DOHH2 (cell line): Measurements from ENCODE around the gene UMODL1.

Experiments used
- H3F3A ChIP-seq: fragments of 200-600 bp; sonication (generic), shearing (Covaris generic); 2 replicates; pipeline ENCODE4 v1.6.0; 2016; ENCODE audit warnings: antibody characterized with exemption, mild to moderate bottlenecking; ENCODE audit not compliant: control insufficient read depth, insufficient read depth
- H3K27ac ChIP-seq: fragments of 200-600 bp; sonication (generic); 2 replicates; pipeline ENCODE4 v1.5.1; 2014; ENCODE audit warnings: low read depth, mild to moderate bottlenecking, low read length, moderate library complexity
- H3K27me3 ChIP-seq: fragments of 200-600 bp; sonication (generic); 2 replicates; pipeline ENCODE4 v1.6.1; 2014; ENCODE audit warnings: mild to moderate bottlenecking, low read length, mixed read lengths; ENCODE audit not compliant: control insufficient read depth
- H3K36me3 ChIP-seq: fragments of 200-600 bp; sonication (generic); 2 replicates; pipeline ENCODE4 v1.6.1; 2014; ENCODE audit warnings: mild to moderate bottlenecking, low read length, moderate library complexity, mixed read lengths; ENCODE audit not compliant: control insufficient read depth
- H3K4me1 ChIP-seq: fragments of 200-600 bp; sonication (generic); 2 replicates; pipeline ENCODE4 v1.6.1; 2014; ENCODE audit warnings: mild to moderate bottlenecking, low read length, mixed read lengths; ENCODE audit not compliant: control insufficient read depth
- H3K4me2 ChIP-seq: fragments of 200-600 bp; sonication (generic); 2 replicates; pipeline ENCODE4 v1.6.0; 2014; ENCODE audit warnings: mild to moderate bottlenecking, low read length, moderate library complexity
- H3K4me3 ChIP-seq: fragments of 200-600 bp; sonication (generic); 2 replicates; pipeline ENCODE4 v1.5.1; 2014; ENCODE audit warnings: mild to moderate bottlenecking, low read length, mixed read lengths
- H3K79me2 ChIP-seq: fragments of 200-600 bp; sonication (generic); 2 replicates; pipeline ENCODE4 v1.6.1; 2014; ENCODE audit warnings: mild to moderate bottlenecking, low read length, mixed read lengths; ENCODE audit not compliant: control insufficient read depth
- H3K9me2 ChIP-seq: fragments of 200-600 bp; sonication (generic); replicated peaks from 2 replicates; pipeline ENCODE4 v1.6.1; 2014; ENCODE audit warnings: mild to moderate bottlenecking, low read length, mixed read lengths; ENCODE audit not compliant: control insufficient read depth
- H3K9me3 ChIP-seq: fragments of 200-600 bp; sonication (generic); 2 replicates; pipeline ENCODE4 v1.6.1; 2014; ENCODE audit warnings: antibody characterized with exemption, low read length, mixed read lengths; ENCODE audit not compliant: control insufficient read depth, insufficient read depth
- H4K20me1 ChIP-seq: fragments of 200-600 bp; sonication (generic); 2 replicates; pipeline ENCODE4 v1.6.0; 2014; ENCODE audit warnings: low read depth, mild to moderate bottlenecking, antibody characterized with exemption, low read length, moderate library complexity; ENCODE audit not compliant: control insufficient read depth, insufficient read depth
- CTCF ChIP-seq: fragments of 200-600 bp; sonication (generic); IDR thresholded peaks from one replicate; pipeline ENCODE4 v1.5.1; 2014; ENCODE audit warnings: antibody characterized with exemption, mild to moderate bottlenecking, low read depth, low read length; ENCODE audit not compliant: poor library complexity, severe bottlenecking
- EZH2phosphoT487 ChIP-seq: fragments of 200-600 bp; sonication (generic); IDR thresholded peaks from 2 replicates; pipeline ENCODE4 v1.6.1; 2017; ENCODE audit warnings: borderline replicate concordance, mild to moderate bottlenecking, antibody characterized with exemption, low read length, moderate library complexity, mixed read lengths

The UMODL1 gene

GRCh38 chr21:42117229-42117966 is 46.3 kb downstream of the UMODL1 start:
- peak; percentile 95 for TF ChIP-seq CTCF
- no peak for TF ChIP-seq EZH2phosphoT487
- H3F3A ChIP-seq, result peaks cover 6% of the 10 kb centered on the region; the same call in 1 of the 2 replicates
- H3K4me3 ChIP-seq, result peak overlapping the region; percentile 41
- H3K27ac ChIP-seq, result no peak overlapping the region
- no peaks in the 10 kb centered on the region for H3K9me2 ChIP-seq
- no peaks in the 10 kb centered on the region for H3K9me3 ChIP-seq
- H3K4me2 ChIP-seq, result peak overlapping the region; percentile 56
- no peaks in the 10 kb centered on the region for H3K79me2 ChIP-seq
- 0 out of 2 replicates have a peak, but pooled peaks cover 3% of the 10 kb centered on the region for H3K27me3 ChIP-seq
- H3K36me3 ChIP-seq, result no peaks in the 10 kb centered on the region
- H3K4me1 ChIP-seq, result peaks cover 70% of the 10 kb centered on the region
- H4K20me1 ChIP-seq, result no peaks in the 10 kb centered on the region

- Histone ChIP-seq H3K4me2 (peak overlapping the region; percentile 63), H3K4me3 (peak overlapping the region; percentile 46), H3K4me1 (peaks cover 62% of the 10 kb centered on the region), H4K20me1 (no peaks in the 10 kb centered on the region), H3K36me3 (no peaks in the 10 kb centered on the region), H3K27ac (peak overlapping the region; percentile 11; the same call in 1 of the 2 replicates), H3F3A (peaks cover 6% of the 10 kb centered on the region; the same call in 1 of the 2 replicates), H3K79me2 (no peaks in the 10 kb centered on the region), H3K9me3 (no peaks in the 10 kb centered on the region), H3K27me3 (0 out of 2 replicates have a peak, but pooled peaks cover 3% of the 10 kb centered on the region), H3K9me2 (no peaks in the 10 kb centered on the region)
- TF ChIP-seq EZH2phosphoT487 (no peak), CTCF (no peak)
Observed at GRCh38 chr21:42117967-42118780, 47.1 kb downstream of the UMODL1 start.

GRCh38 chr21:42118901-42119300 is 47.8 kb downstream of the UMODL1 start:
- Histone ChIP-seq H3K9me3 (no peaks in the 10 kb centered on the region), H3K9me2 (no peaks in the 10 kb centered on the region), H3K4me3 (peak overlapping the region; percentile 46), H3K36me3 (no peaks in the 10 kb centered on the region), H3F3A (peaks cover 6% of the 10 kb centered on the region; the same call in 1 of the 2 replicates), H4K20me1 (no peaks in the 10 kb centered on the region), H3K79me2 (no peaks in the 10 kb centered on the region), H3K27ac (peak overlapping the region; percentile 11; the same call in 1 of the 2 replicates), H3K27me3 (0 out of 2 replicates have a peak, but pooled peaks cover 2% of the 10 kb centered on the region), H3K4me2 (peak overlapping the region; percentile 63), H3K4me1 (peaks cover 58% of the 10 kb centered on the region)
- TF ChIP-seq EZH2phosphoT487 (no peak), CTCF (no peak)
